T-helper 2 cell treated with Interferon-gamma antibody and Interleukin-4, amounts not matched to agents 100 ng/mL and 5 ng/mL, for 36 hours (primary cell): Measurements from ENCODE around the gene PNPLA5. TPM values are rescaled to one million over a fixed set of nuclear protein-coding genes. Genes with fewer than 3 reads are reported as not detected.
"Not testable (repeated sequence)": the region's sequence is repeated elsewhere in the genome, so short reads cannot be mapped to it uniquely, and the experiment has no call there.

ENCODE experiments used
- intact Hi-C: fragments of 100-400 bp; cut with micrococcal nuclease; formaldehyde crosslinking; loops from one replicate; pipeline ENCODE4 v1.15.1; 2023
- total RNA-seq: library from RNA; stranded (reverse); gene quantifications from 2 replicates; pipeline ENCODE4 v1.2.3, GENCODE V29; 2022

PNPLA5 gene
- not detected in 2 replicates for total RNA-seq

- intact Hi-C loops = no loop called here
These were observed at the start of gene PNPLA5 for GRCh38 chr22:43891360-43892182. TSS of gene PNPLA5 (minus strand) at chr22:43892013. CDS start at chr22:43891880, 133 bp downstream.

GRCh38 chr22:43941449-43941848, 49.6 kb upstream of the PNPLA5 start:
- intact Hi-C loops = no loop called here

- intact Hi-C loops = no loop called here
These were observed 40.0 kb upstream of the PNPLA5 start for GRCh38 chr22:43931771-43932170.

GRCh38 chr22:43928908-43929307, 37.1 kb upstream of the PNPLA5 start:
- intact Hi-C loops = no loop called here

- intact Hi-C loops = no loop called here
These were observed 36.7 kb upstream of the PNPLA5 start for GRCh38 chr22:43928468-43928867.

GRCh38 chr22:43926349-43926710, 34.5 kb upstream of the PNPLA5 start:
- intact Hi-C loops = no loop called here

- intact Hi-C loops = no loop called here
These were observed 33.9 kb upstream of the PNPLA5 start for GRCh38 chr22:43925433-43926348.

- intact Hi-C loops = no loop called here
These were observed 33.1 kb upstream of the PNPLA5 start for GRCh38 chr22:43924877-43925276.

- intact Hi-C loops = no loop called here
These were observed 32.0 kb upstream of the PNPLA5 start, which contains the start of gene PNPLA3 for GRCh38 chr22:43923631-43924464. TSS of gene PNPLA3 (plus strand) at chr22:43923805. CDS start at chr22:43923912, 107 bp downstream.

- intact Hi-C loops = no loop called here
These were observed 31.4 kb upstream of the PNPLA5 start for GRCh38 chr22:43923191-43923590.

GRCh38 chr22:43922123-43922522, 30.3 kb upstream of the PNPLA5 start:
- intact Hi-C loops = no loop called here

- intact Hi-C loops = no loop called here
These were observed 29.6 kb upstream of the PNPLA5 start for GRCh38 chr22:43921370-43921769.

GRCh38 chr22:43919106-43919973, 27.5 kb upstream of the PNPLA5 start:
- intact Hi-C loops = no loop called here

GRCh38 chr22:43917521-43917920, 25.7 kb upstream of the PNPLA5 start:
- intact Hi-C loops = no loop called here

- intact Hi-C loops = no loop called here
These were observed 19.5 kb upstream of the PNPLA5 start for GRCh38 chr22:43911351-43911750.

GRCh38 chr22:43910178-43910695, 18.4 kb upstream of the PNPLA5 start:
- intact Hi-C loops = no loop called here

GRCh38 chr22:43909708-43910107, 17.9 kb upstream of the PNPLA5 start:
- intact Hi-C loops = no loop called here

GRCh38 chr22:43905681-43906080, 13.9 kb upstream of the PNPLA5 start:
- intact Hi-C loops = no loop called here

- intact Hi-C loops = not testable (repeated sequence)
These were observed 12.6 kb upstream of the PNPLA5 start for GRCh38 chr22:43904412-43904811.

GRCh38 chr22:43903033-43903432, 11.2 kb upstream of the PNPLA5 start:
- intact Hi-C loops = not testable (repeated sequence)
